ENCODE results near the gene PALD1.
A peak's percentile ranks its signal among the peaks of the same experiment; 100 is the strongest.

PALD1 gene

GRCh38 chr10:70540089-70540788 lies 61.7 kb downstream of the PALD1 start:
- DNase-seq (ENCODE audit: low read depth) = peak; percentile 45
- no peak overlapping the region for H3K4me3 ChIP-seq (ENCODE audit: low read depth, low read length)
- TF ChIP-seq, protein P1, sequence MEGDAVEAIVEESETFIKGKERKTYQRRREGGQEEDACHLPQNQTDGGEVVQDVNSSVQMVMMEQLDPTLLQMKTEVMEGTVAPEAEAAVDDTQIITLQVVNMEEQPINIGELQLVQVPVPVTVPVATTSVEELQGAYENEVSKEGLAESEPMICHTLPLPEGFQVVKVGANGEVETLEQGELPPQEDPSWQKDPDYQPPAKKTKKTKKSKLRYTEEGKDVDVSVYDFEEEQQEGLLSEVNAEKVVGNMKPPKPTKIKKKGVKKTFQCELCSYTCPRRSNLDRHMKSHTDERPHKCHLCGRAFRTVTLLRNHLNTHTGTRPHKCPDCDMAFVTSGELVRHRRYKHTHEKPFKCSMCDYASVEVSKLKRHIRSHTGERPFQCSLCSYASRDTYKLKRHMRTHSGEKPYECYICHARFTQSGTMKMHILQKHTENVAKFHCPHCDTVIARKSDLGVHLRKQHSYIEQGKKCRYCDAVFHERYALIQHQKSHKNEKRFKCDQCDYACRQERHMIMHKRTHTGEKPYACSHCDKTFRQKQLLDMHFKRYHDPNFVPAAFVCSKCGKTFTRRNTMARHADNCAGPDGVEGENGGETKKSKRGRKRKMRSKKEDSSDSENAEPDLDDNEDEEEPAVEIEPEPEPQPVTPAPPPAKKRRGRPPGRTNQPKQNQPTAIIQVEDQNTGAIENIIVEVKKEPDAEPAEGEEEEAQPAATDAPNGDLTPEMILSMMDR (IDR thresholded peaks at IDR 0.05; ENCODE audit: insufficient read depth, low read depth, low read length, missing control alignments) = peak; percentile 87

- no peak overlapping the region for H3K4me3 ChIP-seq (ENCODE audit: low read depth, low read length)
- TF ChIP-seq, protein P1 (IDR thresholded peaks at IDR 0.05; ENCODE audit: insufficient read depth, low read depth, low read length, missing control alignments) = no peak
- no peak for DNase-seq (ENCODE audit: low read depth)
Observed at GRCh38 chr10:70540789-70541360, 62.3 kb downstream of the PALD1 start.

GRCh38 chr10:70541736-70542564 lies 63.4 kb downstream of the PALD1 start:
- DNase-seq (ENCODE audit: low read depth) = no peak
- TF ChIP-seq, protein P1 (IDR thresholded peaks at IDR 0.05; ENCODE audit: insufficient read depth, low read depth, low read length, missing control alignments) = no peak
- H3K4me3 ChIP-seq (ENCODE audit: low read depth, low read length) = no peak overlapping the region

DNA sequence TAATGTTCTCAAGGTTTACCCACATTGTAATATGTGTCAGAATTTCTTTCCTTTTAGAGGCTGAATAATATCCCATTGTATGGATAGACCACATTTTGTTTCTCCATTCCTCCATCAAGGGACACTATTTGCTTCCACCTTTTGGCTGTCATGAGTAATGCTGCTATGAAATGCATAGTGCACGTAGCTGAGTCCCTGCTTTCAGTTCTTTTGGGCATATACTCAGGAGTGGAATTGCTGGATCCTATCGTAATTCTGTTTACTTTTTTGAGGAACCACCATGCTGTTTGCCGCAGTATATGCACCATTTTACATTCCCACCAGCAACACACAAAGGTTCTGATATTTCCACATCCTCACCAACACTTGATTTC lies 64.0 kb downstream of the PALD1 start:
- TF ChIP-seq, protein P1 (IDR thresholded peaks at IDR 0.05; ENCODE audit: insufficient read depth, low read depth, low read length, missing control alignments) = peak; percentile 1
- H3K4me3 ChIP-seq (ENCODE audit: low read depth, low read length) = no peak overlapping the region
- DNase-seq (ENCODE audit: low read depth) = no peak

GRCh38 chr10:70543911-70544310 lies 65.3 kb downstream of the PALD1 start:
- no peak overlapping the region for H3K4me3 ChIP-seq (ENCODE audit: low read depth, low read length)
- no peak for DNase-seq (ENCODE audit: low read depth)
- TF ChIP-seq, protein P1 (IDR thresholded peaks at IDR 0.05; ENCODE audit: insufficient read depth, low read depth, low read length, missing control alignments) = no peak

- no peak for DNase-seq (ENCODE audit: low read depth)
- TF ChIP-seq, protein P1 (IDR thresholded peaks at IDR 0.05; ENCODE audit: insufficient read depth, low read depth, low read length, missing control alignments) = no peak
- H3K4me3 ChIP-seq (ENCODE audit: low read depth, low read length) = no peak overlapping the region
Observed at GRCh38 chr10:70544431-70545340, 66.1 kb downstream of the PALD1 start.

Data from GM12865 (cell line).